ENCODE measurements around the gene FOXN4. TPM values are rescaled to one million over a fixed set of nuclear protein-coding genes. Genes with fewer than 3 reads are reported as not detected.

Gene FOXN4
- total and polyA plus RNA-seq, 4 donors: 0.04 to 0.26 (median 0.15) TPM

DNA sequence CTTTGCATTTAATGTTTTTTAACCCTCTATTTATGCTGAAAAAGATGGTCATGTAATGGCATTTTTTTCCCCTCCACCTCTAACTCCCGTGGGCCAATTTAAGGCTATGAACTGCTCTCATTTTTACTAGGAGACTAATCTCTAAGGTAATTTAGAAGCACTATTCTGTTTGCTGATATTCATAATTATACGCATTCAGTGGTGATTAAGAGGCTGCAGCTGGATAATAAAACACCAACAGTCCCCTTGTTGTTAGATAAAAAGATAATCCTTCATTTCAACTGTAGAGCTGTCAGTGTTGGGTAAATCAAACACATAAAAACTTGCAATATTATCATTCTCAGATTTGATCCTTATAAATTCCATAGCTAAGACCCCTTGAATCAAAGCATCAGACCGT is 47.5 kb upstream of the FOXN4 start:
- Histone ChIP-seq H3K4me3 (no peak overlapping the region), H3K36me3 (ENCODE audit: control insufficient read depth in 4 of 4, insufficient read depth in 4 of 4, low read length in 4 of 4) (no peaks in the 10 kb centered on the region), H3K27me3 (ENCODE audit: control insufficient read depth in 3 of 3, insufficient read depth in 3 of 3, low read length in 2 of 3) (peaks cover 0 to 9% (median 3%) of the 10 kb centered on the region in 3 donors), H3K4me1 (ENCODE audit: control insufficient read depth in 5 of 5, insufficient read depth in 5 of 5, low read length in 5 of 5) (no peaks in the 10 kb centered on the region), H3K9me3 (ENCODE audit: control insufficient read depth in 4 of 4, insufficient read depth in 3 of 4, low read length in 3 of 4) (no peaks in the 10 kb centered on the region), H3K9ac (ENCODE audit: insufficient read depth in 1 of 2, low read length in 2 of 2) (no peak overlapping the region), H3K27ac (ENCODE audit: low read depth in 1 of 2, low read length in 1 of 2) (no peak overlapping the region)
- DNase-seq: no peak
- no peak for ATAC-seq (ENCODE audit: insufficient read depth, low FRiP score)
- TF ChIP-seq, protein P1, sequence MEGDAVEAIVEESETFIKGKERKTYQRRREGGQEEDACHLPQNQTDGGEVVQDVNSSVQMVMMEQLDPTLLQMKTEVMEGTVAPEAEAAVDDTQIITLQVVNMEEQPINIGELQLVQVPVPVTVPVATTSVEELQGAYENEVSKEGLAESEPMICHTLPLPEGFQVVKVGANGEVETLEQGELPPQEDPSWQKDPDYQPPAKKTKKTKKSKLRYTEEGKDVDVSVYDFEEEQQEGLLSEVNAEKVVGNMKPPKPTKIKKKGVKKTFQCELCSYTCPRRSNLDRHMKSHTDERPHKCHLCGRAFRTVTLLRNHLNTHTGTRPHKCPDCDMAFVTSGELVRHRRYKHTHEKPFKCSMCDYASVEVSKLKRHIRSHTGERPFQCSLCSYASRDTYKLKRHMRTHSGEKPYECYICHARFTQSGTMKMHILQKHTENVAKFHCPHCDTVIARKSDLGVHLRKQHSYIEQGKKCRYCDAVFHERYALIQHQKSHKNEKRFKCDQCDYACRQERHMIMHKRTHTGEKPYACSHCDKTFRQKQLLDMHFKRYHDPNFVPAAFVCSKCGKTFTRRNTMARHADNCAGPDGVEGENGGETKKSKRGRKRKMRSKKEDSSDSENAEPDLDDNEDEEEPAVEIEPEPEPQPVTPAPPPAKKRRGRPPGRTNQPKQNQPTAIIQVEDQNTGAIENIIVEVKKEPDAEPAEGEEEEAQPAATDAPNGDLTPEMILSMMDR (IDR thresholded peaks at IDR 0.05; ENCODE audit: control extremely low read depth, extremely low read depth): no peak
- 66 to 82% methylated on average over 3 of the region's 3 CpGs for WGBS, 2 donors

DNA sequence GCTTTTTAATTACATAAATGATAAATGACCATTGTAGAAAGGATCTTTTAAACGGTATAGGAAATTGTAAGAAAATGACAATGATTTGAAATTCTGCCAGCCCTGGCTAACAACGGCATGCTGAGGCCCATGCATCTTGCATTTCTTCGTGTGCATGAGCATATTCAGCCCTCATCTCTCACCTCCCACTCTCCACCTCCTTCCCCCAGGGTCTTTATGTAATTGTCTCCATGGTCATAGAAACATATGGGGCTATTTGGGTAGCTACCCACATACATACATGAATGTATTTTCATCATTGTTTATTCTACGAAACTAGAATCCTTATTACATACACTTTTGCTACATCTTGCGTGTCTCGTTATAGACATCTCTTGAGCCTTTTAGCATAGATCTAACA is 43.1 kb upstream of the FOXN4 start:
- H3K27ac ChIP-seq (ENCODE audit: low read depth in 1 of 2, low read length in 1 of 2): no peak overlapping the region
- H3K27me3 ChIP-seq (ENCODE audit: control insufficient read depth in 3 of 3, insufficient read depth in 3 of 3, low read length in 2 of 3): peaks cover 0 to 3% (median 0%) of the 10 kb centered on the region in 3 donors
- H3K36me3 ChIP-seq (ENCODE audit: control insufficient read depth in 4 of 4, insufficient read depth in 4 of 4, low read length in 4 of 4): no peaks in the 10 kb centered on the region
- no peak for DNase-seq
- TF ChIP-seq, protein P1 (IDR thresholded peaks at IDR 0.05; ENCODE audit: control extremely low read depth, extremely low read depth): no peak
- H3K4me1 ChIP-seq (ENCODE audit: control insufficient read depth in 5 of 5, insufficient read depth in 5 of 5, low read length in 5 of 5): no peaks in the 10 kb centered on the region
- no peak overlapping the region for H3K9ac ChIP-seq (ENCODE audit: insufficient read depth in 1 of 2, low read length in 2 of 2)
- WGBS, 2 donors: 60 to 70% methylated on average over 6 of the region's 6 CpGs
- no peak for ATAC-seq (ENCODE audit: insufficient read depth, low FRiP score)
- H3K4me3 ChIP-seq: no peak overlapping the region
- no peaks in the 10 kb centered on the region for H3K9me3 ChIP-seq (ENCODE audit: control insufficient read depth in 4 of 4, insufficient read depth in 3 of 4, low read length in 3 of 4)

DNA sequence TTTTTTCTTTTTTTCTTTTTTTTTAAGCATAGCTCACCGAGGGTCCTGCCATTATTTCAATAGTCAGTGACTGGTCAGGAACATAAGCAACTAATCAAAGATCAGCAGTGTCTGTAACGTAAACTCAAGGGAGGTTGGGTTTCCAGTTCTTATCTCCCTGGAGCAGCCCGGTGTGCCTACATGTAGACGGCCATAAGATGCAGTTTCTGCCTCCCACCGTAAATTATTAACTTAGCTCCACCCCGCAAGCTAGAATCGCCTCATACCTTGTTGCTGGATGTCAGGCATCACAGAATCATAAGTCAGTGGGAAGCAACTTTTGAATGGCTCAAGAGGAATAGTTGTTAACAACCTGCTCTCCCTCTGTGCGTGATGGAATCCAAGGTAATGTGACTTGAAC is 38.5 kb upstream of the FOXN4 start, which contains the start of gene MYO1H:
Gene MYO1H, plus strand, starts transcription at position 312 of the 400 bp plus-strand sequence. Its CDS starts 61 bp downstream, at position 373.
- Histone ChIP-seq H3K4me3 (no peak within 1 kb of the TSS), H3K36me3 (ENCODE audit: control insufficient read depth in 4 of 4, insufficient read depth in 4 of 4, low read length in 4 of 4) (no peaks in the 10 kb centered on the region), H3K4me1 (ENCODE audit: control insufficient read depth in 5 of 5, insufficient read depth in 5 of 5, low read length in 5 of 5) (no peaks in the 10 kb centered on the region), H3K9ac (ENCODE audit: insufficient read depth in 1 of 2, low read length in 2 of 2) (no peak within 1 kb of the TSS), H3K27ac (ENCODE audit: low read depth in 1 of 2, low read length in 1 of 2) (no peak within 1 kb of the TSS), H3K27me3 (ENCODE audit: control insufficient read depth in 3 of 3, insufficient read depth in 3 of 3, low read length in 2 of 3) (no peaks in the 10 kb centered on the region), H3K9me3 (ENCODE audit: control insufficient read depth in 4 of 4, insufficient read depth in 3 of 4, low read length in 3 of 4) (peaks cover 0 to 2% (median 0%) of the 10 kb centered on the region in 4 donors)
- TF ChIP-seq, protein P1 (IDR thresholded peaks at IDR 0.05; ENCODE audit: control extremely low read depth, extremely low read depth): no peak
- ATAC-seq (ENCODE audit: insufficient read depth, low FRiP score) (no peak), DNase-seq (peak in 1 of 3 donors; percentile 8)
- WGBS, 2 donors: 68 to 77% methylated on average over 8 of the region's 8 CpGs

DNA sequence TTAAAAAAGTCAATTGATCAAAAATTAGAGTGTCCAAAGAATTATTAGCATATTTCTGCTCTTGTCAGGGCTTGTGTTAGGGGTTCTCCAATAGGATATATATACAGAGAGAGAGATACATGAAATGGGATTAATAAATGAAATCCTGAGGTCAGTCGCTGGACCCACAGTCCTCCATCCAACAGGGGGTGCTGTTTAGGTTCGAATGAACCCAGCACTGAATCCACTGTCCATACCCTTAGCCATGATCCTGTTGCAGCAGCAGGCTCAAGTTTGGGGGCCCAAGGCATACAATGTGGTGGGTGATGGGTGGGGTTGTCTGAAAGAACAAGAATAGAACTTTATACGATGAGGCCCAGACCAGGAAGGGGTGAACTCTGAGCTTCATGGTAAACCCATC is 37.8 kb upstream of the FOXN4 start:
- no peak overlapping the region for H3K4me3 ChIP-seq
- no peaks in the 10 kb centered on the region for H3K36me3 ChIP-seq (ENCODE audit: control insufficient read depth in 4 of 4, insufficient read depth in 4 of 4, low read length in 4 of 4)
- TF ChIP-seq, protein P1 (IDR thresholded peaks at IDR 0.05; ENCODE audit: control extremely low read depth, extremely low read depth): no peak
- no peak overlapping the region for H3K9ac ChIP-seq (ENCODE audit: insufficient read depth in 1 of 2, low read length in 2 of 2)
- no peak overlapping the region for H3K27ac ChIP-seq (ENCODE audit: low read depth in 1 of 2, low read length in 1 of 2)
- no peak for DNase-seq
- 86 to 90% methylated on average over 3 of the region's 3 CpGs for WGBS, 2 donors
- H3K9me3 ChIP-seq (ENCODE audit: control insufficient read depth in 4 of 4, insufficient read depth in 3 of 4, low read length in 3 of 4): peaks cover 0 to 2% (median 0%) of the 10 kb centered on the region in 4 donors
- no peak for ATAC-seq (ENCODE audit: insufficient read depth, low FRiP score)
- H3K27me3 ChIP-seq (ENCODE audit: control insufficient read depth in 3 of 3, insufficient read depth in 3 of 3, low read length in 2 of 3): no peaks in the 10 kb centered on the region
- no peaks in the 10 kb centered on the region for H3K4me1 ChIP-seq (ENCODE audit: control insufficient read depth in 5 of 5, insufficient read depth in 5 of 5, low read length in 5 of 5)

All from lung (tissue), 12 donors.